GM12878 (cell line): ENCODE measurements around the gene TCF7. TPM values are rescaled to one million over a fixed set of nuclear protein-coding genes. Genes with fewer than 3 reads are reported as not detected.

Experiments used
- CUX1 ChIP-seq: IDR thresholded peaks from 2 replicates; pipeline ENCODE4 v1.6.1; 2012; ENCODE audit warnings: improper control_type of control experiment, low read depth, low read length; ENCODE audit not compliant: insufficient replicate concordance
- DPF2 ChIP-seq: fragments of 450-650 bp; IDR thresholded peaks from 2 replicates; pipeline ENCODE4 v1.6.1; 2017; ENCODE audit warnings: mild to moderate bottlenecking
- ETV6 ChIP-seq, 2 experiments: fragments of 450-650 bp in 1 of 2; IDR thresholded peaks in 1 of 2; conservative IDR thresholded peaks in 1 of 2; 2 replicates each; pipeline ENCODE4 v1.6.1; 2014; ENCODE audit warnings: antibody characterized with exemption in 1 of 2, borderline replicate concordance in 1 of 2, low read depth in 1 of 2, mild to moderate bottlenecking in 1 of 2, moderate library complexity in 1 of 2
- IKZF2 ChIP-seq, 2 experiments: fragments of 450-650 bp; IDR thresholded peaks; 2 replicates each; pipeline ENCODE4 v1.6.1; 2017; ENCODE audit warnings: mild to moderate bottlenecking in 2 of 2, moderate library complexity in 2 of 2
- RBBP5 ChIP-seq: fragments of 200-600 bp; sonication (generic); conservative IDR thresholded peaks from 2 replicates; pipeline ENCODE4 v1.6.1; 2016
- SP1 ChIP-seq: IDR thresholded peaks from one replicate; pipeline ENCODE4 v1.6.1; 2011; ENCODE audit warnings: low read depth, low read length
- STAT1 ChIP-seq: fragments of 450-650 bp; conservative IDR thresholded peaks from 2 replicates; pipeline ENCODE4 v1.6.1; 2014; ENCODE audit warnings: antibody characterized with exemption, mild to moderate bottlenecking
- WRNIP1 ChIP-seq: IDR thresholded peaks from 2 replicates; pipeline ENCODE4 v1.6.1; 2011; ENCODE audit warnings: low read depth, low read length, improper control_type of control experiment, borderline replicate concordance
- ZNF207 ChIP-seq: fragments of 450-650 bp; IDR thresholded peaks from 2 replicates; pipeline ENCODE4 v1.6.1; 2014; ENCODE audit warnings: antibody characterized with exemption, mild to moderate bottlenecking, borderline replicate concordance
- polyA plus RNA-seq, 11 experiments: library from polyadenylated mRNA; depleted of rRNA in 4 of 11; unstranded in 6 of 11; stranded (reverse) in 5 of 11; fragments of >200 nt; fragmentation: Nextera tagmentation in 4 of 11; fragmentation: Illumina TruSeq in 1 of 11; extraction: Ambion mirVana in 4 of 11; extraction: Trizol in 1 of 11; gene quantifications; 1 replicate in 1 of 11; 2 replicates in 10 of 11; pipeline versions ENCODE4 v1.2.1 to v1.2.3, GENCODE V29; 2011 to 2016; ENCODE audit warnings: inconsistent platforms in 2 of 11, missing spikeins in 2 of 11, low read depth in 1 of 11
- total RNA-seq, 4 experiments: library from RNA; depleted of rRNA in 3 of 4; stranded (reverse); fragments of >200 nt in 3 of 4; fragmentation: Illumina TruSeq in 1 of 4; extraction: Trizol in 1 of 4; gene quantifications; 2 replicates each; pipeline versions ENCODE4 v1.2.1 to v1.2.3, GENCODE V29; 2013 to 2021
- TF ChIP-seq, protein P1 (sequence below): fragments of 450-650 bp; formaldehyde crosslinking; IDR thresholded peaks from 2 replicates; pipeline ENCODE4 v1.5.0; 2022; ENCODE audit warnings: mild to moderate bottlenecking, missing genetic modification characterization
- TF ChIP-seq, protein P2 (sequence below): fragments of 150-350 bp; IDR thresholded peaks from 2 replicates; pipeline ENCODE4 v1.6.1; 2014; ENCODE audit warnings: mild to moderate bottlenecking, low read depth, low read length
- TF ChIP-seq, protein P3 (sequence below): fragments of 450-650 bp; IDR thresholded peaks from 2 replicates; pipeline ENCODE4 v1.6.1; 2014; ENCODE audit warnings: mild to moderate bottlenecking

Gene TCF7
- total and polyA plus RNA-seq, 10 of the 15 experiments (the other 5 are each of a cell fraction or from before 2014, with no cell fraction given), result 10.0 to 60.2 (median 23.6) TPM

DNA sequence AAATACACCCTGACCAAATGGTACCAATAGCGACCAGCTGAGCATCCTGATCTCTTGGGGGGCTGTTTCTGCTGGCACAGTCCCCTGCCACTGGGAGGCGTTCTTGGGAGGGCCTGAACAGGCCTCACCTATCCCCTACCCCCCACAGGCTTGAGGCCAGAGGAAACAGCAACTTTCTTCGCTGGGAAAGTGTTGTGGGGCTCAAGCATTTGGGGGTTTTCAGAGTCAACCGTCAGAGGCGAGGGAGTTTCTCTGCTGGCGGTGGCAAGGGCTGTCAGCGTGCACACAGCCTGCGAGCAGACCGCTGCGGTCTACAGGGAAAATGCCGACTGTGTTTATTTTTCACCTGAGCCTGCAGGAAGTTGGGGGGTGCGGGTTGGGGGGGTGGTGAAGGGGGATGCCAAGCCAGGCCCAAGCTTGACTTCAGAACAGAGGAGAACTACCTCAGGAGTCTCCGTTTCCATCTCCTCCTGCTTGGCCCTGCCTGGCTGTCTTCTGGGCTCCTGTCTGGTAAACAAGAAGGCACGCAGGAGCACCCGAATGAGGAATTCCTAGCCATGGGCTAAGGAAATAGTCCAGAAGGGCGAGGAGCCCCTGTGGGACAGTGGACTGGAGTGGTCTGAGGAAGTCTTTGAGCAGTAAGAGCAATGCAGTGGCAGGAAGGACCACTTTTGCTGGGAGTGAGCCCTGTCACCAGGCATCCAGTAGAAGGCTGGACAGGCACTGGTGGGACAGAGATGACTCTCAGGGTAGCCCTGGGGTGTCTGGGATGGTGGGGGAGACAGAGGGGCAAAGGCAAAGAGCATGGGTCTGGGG, 18.1 kb downstream of the TCF7 start (continued):
- TF ChIP-seq CUX1 (peak; percentile 83), ETV6 (conservative IDR thresholded peaks at IDR 0.05 in 1 of 2, IDR thresholded peaks at IDR 0.05 in 1 of 2; ENCODE audit: borderline replicate concordance in 1 of 2, low read depth in 1 of 2) (peak in 1 of 2 experiments; percentile 66; a peak in 1 of 4 replicates), WRNIP1 (no peak), RBBP5 (no peak), IKZF2 (IDR thresholded peaks at IDR 0.05) (peak; percentile 91 to 95), SP1 (peak; percentile 75), DPF2 (0 out of 2 replicates have a peak, but pooled peaks have one; percentile 66), STAT1 (no peak), ZNF207 (peak; percentile 52; the same call in 1 of the 2 replicates)
- TF ChIP-seq, protein P1, sequence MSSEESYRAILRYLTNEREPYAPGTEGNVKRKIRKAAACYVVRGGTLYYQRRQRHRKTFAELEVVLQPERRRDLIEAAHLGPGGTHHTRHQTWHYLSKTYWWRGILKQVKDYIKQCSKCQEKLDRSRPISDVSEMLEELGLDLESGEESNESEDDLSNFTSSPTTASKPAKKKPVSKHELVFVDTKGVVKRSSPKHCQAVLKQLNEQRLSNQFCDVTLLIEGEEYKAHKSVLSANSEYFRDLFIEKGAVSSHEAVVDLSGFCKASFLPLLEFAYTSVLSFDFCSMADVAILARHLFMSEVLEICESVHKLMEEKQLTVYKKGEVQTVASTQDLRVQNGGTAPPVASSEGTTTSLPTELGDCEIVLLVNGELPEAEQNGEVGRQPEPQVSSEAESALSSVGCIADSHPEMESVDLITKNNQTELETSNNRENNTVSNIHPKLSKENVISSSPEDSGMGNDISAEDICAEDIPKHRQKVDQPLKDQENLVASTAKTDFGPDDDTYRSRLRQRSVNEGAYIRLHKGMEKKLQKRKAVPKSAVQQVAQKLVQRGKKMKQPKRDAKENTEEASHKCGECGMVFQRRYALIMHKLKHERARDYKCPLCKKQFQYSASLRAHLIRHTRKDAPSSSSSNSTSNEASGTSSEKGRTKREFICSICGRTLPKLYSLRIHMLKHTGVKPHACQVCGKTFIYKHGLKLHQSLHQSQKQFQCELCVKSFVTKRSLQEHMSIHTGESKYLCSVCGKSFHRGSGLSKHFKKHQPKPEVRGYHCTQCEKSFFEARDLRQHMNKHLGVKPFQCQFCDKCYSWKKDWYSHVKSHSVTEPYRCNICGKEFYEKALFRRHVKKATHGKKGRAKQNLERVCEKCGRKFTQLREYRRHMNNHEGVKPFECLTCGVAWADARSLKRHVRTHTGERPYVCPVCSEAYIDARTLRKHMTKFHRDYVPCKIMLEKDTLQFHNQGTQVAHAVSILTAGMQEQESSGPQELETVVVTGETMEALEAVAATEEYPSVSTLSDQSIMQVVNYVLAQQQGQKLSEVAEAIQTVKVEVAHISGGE (CRISPR knock-in tag), result no peak
- TF ChIP-seq, protein P2, sequence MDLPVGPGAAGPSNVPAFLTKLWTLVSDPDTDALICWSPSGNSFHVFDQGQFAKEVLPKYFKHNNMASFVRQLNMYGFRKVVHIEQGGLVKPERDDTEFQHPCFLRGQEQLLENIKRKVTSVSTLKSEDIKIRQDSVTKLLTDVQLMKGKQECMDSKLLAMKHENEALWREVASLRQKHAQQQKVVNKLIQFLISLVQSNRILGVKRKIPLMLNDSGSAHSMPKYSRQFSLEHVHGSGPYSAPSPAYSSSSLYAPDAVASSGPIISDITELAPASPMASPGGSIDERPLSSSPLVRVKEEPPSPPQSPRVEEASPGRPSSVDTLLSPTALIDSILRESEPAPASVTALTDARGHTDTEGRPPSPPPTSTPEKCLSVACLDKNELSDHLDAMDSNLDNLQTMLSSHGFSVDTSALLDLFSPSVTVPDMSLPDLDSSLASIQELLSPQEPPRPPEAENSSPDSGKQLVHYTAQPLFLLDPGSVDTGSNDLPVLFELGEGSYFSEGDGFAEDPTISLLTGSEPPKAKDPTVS, result no peak
- TF ChIP-seq, protein P3, sequence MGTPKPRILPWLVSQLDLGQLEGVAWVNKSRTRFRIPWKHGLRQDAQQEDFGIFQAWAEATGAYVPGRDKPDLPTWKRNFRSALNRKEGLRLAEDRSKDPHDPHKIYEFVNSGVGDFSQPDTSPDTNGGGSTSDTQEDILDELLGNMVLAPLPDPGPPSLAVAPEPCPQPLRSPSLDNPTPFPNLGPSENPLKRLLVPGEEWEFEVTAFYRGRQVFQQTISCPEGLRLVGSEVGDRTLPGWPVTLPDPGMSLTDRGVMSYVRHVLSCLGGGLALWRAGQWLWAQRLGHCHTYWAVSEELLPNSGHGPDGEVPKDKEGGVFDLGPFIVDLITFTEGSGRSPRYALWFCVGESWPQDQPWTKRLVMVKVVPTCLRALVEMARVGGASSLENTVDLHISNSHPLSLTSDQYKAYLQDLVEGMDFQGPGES, result no peak
